NCI-H345 treated with DMSO at 0.1 percent for 48 hours (cell line): Measurements from ENCODE around the gene MBD5.

ENCODE experiments used
- DNase-seq: peaks from one replicate; lab custom pipeline; 2025; ENCODE audit not compliant: unreplicated experiment; lab: John Stamatoyannopoulos, UW

The MBD5 gene

DNA sequence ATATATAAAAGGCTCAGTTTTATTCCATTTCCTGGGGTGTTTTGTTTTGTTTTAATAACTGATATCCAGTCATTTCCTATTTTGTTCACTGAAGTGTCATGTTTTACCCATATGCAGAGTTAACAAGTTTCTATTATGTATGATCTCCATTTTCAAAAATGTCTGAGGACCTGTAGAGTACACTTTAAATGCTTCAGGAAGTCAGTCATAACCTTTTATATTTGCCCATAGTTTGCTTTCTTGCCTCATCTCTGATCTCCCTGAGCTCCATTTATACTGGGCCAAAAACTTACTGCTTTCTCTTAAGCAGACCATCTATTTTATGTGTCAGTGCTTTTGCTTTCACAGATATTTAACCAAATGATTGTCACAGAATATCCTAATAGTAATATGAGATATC, 278.7 kb downstream of the MBD5 start:
- DNase-seq: no peak

DNA sequence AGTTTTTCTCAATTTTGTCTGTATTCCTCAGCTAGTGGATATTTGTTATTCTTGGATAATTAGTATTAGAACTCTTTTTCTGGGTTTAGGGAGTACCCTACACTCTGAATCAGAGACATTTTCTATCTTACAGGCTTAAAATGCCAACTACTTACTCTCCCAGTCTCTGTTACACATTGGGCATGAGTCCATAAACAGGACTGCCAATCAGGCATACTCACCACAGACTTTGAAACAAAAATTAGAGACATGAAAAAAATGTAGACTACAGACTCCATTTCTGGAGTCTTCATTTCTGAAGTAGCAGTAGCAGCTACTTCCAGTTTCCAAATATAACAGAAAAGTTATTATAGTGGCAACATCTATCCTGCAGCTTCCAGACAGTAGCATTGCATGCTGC, 279.7 kb downstream of the MBD5 start:
- DNase-seq: no peak

GRCh38 chr2:148301362-148301761, 280.5 kb downstream of the MBD5 start:
- DNase-seq: no peak

GRCh38 chr2:148302526-148302925, 281.6 kb downstream of the MBD5 start:
- DNase-seq: no peak

DNA sequence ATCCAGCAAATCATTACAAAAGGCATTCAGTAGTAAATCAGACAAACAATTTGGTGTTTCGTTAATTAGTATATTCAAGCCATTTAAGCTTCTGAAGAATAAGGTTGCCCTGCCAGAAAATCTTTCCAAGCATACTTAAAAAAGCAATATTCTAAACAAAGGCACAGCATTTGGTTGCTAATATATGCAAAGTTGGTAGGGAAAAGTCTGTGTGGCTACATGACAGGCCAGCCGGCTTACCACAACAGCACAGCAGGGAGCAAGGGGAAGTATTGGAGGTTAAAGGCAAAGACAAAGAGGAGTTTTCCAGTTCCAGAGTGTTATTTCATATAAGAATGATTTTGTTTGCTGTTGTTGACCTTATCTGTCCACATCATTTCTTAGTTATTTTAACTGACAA, 282.3 kb downstream of the MBD5 start:
- DNase-seq: no peak

DNA sequence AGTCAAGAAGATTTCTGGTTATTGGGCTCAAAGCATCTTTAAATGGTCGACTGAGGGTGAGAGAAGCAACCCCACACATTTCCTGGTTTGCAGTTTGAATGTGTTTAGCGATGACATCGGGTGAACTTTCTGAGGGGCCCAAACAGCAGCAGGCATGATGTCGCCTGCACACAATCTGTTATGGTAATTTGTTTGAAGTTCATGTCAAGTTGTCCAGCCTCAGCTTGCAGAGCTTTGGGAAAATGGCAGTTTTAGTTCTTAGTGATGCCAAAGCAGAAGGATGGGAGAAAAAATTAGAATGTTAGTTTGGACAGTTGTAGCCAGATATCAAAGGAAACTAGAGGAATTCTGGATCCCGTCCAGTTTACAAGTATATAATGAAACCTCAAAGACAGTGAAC, 284.6 kb downstream of the MBD5 start:
- DNase-seq: no peak

DNA sequence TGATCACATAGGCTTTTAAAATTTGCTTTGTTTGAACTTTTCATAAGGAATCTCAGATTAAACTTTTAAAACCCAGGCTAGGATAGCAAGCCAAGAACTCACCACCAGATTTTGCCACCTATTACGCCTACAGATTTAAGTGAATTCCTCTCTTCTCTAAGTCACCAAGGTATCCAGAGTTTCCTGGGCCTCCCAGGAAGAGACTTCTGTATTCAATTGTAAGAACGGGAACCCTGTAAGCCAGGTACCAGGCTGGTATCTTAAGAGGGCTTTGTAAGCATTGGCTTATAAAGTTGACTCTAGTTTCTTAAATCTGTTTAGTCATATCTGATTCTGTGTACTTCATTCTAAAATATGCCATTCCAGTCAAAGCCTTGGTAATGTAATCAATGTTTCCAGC, 285.1 kb downstream of the MBD5 start:
- no peak for DNase-seq

DNA sequence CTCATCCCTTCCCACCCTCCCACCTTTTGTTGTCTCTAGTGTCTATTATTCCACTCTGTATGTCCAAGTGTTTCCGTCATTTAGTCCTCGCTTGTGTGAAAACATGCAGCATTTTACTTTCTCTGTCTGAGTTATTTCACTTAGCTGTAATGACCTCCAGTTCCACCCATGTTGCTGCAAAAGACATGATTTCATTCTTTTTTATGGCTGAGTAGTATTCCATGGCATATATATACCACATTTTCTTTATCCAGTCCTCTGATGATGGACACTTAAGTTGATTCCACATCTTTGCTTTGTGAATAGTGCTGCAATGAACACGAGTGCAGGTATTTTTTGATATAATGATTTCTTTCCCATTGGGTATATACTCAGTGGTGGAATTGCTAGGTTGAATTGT, 296.7 kb downstream of the MBD5 start:
- no peak for DNase-seq

DNA sequence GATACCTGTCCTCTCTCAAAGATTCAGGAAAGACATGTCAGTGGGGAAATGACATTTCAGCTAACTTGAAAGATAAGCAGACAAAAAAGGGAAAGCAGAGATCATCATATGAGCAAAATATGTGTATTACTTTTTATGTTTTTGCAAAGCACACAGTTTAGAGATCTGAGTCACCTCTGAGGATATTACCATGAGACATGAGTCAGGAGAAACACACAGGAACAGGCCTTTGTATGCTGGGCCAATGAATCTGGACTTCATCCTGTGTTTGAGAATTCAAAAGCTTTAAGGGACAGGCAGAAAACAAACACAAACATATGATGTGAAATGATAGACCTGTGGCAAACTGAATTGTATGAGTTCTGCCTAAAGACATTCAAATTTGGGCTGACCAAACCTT, 317.6 kb downstream of the MBD5 start:
- DNase-seq: no peak

DNA sequence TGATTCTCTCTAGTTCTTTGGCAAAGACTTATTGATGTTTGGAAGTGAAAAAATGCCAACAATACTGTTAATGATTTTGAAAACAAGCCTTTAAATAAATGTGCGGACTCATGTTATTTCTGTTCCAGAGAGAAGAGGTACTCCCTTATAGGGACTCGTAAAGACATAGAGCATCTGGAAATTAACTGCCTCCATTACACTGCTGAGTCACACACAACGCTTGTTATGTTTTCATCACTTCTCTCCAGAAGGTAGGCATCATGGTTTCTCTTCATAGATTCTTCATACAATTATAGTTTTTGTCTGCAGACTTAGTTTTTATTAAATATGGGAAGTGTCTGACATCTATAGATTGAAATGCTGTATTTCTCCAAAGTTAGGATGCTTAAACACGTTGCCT, 321.2 kb downstream of the MBD5 start:
- DNase-seq: no peak

DNA sequence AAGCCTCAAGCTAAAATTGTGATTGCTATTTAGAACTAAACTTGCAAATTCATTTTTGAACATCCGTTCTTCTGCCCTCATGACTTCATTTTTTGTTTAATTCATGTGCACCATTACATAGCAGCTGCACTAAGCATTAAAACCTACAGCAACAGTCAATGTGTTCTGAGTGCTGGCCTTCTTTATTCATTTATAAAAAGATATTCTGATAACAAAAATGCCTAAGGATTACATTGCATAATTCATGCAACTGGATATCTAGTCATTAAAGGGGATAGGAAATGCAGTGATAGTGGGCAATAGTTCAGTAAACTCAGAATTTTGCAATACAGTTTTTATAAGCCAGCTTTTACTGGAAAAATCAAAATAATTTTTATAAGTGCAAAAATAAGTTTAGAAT, 329.3 kb downstream of the MBD5 start:
- DNase-seq: no peak

DNA sequence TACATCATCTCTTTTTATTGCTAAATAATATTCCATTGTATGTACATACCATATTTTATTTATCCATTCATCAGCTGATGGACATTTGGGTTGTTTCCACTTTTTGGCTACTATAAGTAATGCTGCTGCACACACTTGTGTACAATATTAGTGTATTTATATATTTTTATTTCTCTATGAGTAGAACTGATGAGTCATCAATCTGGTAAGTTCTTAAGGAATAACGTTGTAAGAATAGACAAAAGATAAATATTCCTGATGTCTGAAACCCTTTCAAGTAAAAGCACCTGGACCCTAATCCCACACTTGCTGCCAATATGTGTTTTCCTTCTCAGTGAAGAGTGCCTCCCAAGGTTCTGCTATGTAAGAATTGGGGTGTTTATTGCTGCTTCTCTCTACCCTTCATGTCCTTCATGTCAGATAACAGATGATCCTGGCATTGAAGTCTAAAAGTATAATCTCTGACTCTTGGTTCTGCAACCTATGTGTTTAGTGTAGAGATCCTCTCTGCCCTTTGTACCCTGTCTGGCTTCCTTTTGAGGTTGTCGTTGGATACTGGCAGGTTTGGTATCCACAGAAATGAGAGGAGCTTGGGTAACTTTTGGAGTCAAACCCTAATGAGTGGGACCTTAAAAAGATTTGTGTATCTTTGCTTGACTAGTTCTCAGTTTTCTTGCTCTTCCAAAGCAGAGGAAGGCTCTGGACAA, 330.7 kb downstream of the MBD5 start:
- no peak for DNase-seq

- DNase-seq: no peak
Observed at GRCh38 chr2:148358375-148358774, 337.5 kb downstream of the MBD5 start.

GRCh38 chr2:148360662-148361061, 339.8 kb downstream of the MBD5 start:
- no peak for DNase-seq

DNA sequence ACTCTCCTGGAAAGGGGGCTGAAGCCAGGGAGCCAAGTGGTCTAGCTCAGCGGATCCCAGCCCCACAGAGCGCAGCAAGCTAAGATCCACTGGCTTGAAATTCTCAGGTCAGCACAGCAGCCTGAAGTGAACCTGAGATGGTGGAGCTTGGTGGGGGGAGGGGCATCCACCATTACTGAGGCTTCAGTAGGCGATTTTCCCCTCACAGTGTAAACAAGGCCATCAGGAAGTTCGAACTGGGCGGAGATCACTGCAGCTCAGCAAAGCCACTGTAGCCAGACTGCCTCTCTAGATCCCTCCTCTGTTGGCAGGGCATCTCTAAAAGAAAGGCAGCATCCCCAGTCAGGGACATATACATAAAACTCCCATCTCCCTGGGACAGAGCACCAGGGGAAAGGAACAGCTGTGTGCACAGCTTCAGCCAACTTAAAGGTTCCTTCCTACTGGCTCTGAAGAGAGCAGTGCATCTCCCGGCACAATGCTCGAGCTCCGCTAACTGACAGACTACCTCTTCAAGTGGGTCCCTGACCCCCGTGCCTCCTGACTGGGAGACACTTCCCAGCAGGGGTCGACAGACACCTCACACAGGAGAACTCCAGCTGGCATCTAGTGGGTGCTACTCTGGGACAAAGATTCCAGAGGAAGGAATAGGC, 341.4 kb downstream of the MBD5 start:
- DNase-seq: no peak

GRCh38 chr2:148375214-148375613, 354.3 kb downstream of the MBD5 start:
- no peak for DNase-seq

DNA sequence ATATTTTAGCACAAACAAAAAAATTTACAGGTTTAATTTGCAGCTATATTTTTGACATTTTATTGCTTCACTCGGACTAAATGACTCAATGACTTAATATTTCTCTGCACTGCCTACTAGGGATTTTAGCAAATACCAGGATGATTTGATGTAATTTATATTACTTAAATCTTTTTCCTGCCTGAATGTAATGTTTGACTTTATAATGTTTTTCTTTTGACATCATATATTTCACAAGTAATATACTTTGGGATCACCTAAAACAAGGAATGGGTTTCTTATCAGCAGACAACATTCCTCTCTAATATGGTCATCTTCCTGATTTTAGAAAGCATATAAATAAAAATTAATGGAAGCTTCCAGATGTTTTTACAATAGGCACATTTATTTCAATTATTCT, 370.4 kb downstream of the MBD5 start:
- DNase-seq: no peak

DNA sequence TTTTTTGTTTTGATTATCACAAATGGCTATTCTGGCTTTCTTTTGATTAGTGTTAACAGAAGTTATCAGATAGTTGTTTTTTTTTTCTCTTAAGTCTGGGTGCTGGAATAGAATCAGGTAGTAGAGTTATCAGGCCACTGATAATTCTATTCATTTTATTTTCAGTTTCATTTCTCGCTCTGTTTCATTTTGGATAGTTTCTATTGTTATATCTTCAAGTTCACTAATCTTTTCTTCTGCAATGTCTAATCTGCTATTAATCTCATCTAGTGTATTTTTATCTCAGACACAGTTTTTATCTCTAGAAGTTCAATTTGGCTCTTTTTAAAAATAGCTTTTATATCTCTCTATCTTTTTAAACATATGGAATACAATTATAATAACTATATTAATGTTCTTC, 381.9 kb downstream of the MBD5 start:
- DNase-seq: no peak

- no peak for DNase-seq
Observed at GRCh38 chr2:148410899-148411298, 390.0 kb downstream of the MBD5 start.

- no peak for DNase-seq
Observed at GRCh38 chr2:148416248-148416647, 395.4 kb downstream of the MBD5 start.

- DNase-seq: no peak
Observed at GRCh38 chr2:148430101-148430500, 409.2 kb downstream of the MBD5 start.

DNA sequence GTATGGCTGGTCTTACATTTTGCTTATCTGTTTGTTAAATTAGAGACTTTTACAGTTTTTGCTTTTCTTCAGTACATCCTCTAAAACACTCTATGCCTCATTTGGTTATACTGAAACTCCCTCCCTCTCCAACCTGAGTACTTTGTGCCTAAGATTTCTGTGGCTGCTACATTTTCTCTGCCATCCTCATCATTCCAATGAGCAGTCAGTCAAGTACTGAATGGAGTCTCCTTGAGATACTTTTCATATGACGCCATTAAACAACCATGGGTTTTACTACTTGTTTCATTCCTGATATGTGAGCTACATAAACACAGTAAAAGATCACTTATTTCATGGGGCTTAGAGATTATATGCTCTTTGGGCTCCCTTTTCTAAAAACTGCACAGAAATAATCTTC, 427.0 kb downstream of the MBD5 start:
- DNase-seq: no peak

- DNase-seq: no peak
Observed at GRCh38 chr2:148450531-148450930, 429.6 kb downstream of the MBD5 start.
